ENCODE results near the gene PIGU.

- no peak for TF ChIP-seq REST (IDR thresholded peaks at IDR 0.05; ENCODE audit: insufficient read depth in 1 of 2, low read depth in 2 of 2, low read length in 2 of 2)
- TF ChIP-seq POLR2AphosphoS5 (IDR thresholded peaks at IDR 0.05; ENCODE audit: low read depth, low read length): no peak
- TF ChIP-seq TAF1 (IDR thresholded peaks at IDR 0.05; ENCODE audit: borderline replicate concordance, insufficient read depth, low read length): no peak
- no peak for TF ChIP-seq SIN3A (IDR thresholded peaks at IDR 0.05; ENCODE audit: borderline replicate concordance, insufficient read depth, low read length)
Measured at GRCh38 chr20:34644345-34644744, 32.5 kb downstream of the PIGU start.

Measured in PFSK-1 (cell line).